ENCODE measurements around the gene NKD1.

The NKD1 gene

DNA sequence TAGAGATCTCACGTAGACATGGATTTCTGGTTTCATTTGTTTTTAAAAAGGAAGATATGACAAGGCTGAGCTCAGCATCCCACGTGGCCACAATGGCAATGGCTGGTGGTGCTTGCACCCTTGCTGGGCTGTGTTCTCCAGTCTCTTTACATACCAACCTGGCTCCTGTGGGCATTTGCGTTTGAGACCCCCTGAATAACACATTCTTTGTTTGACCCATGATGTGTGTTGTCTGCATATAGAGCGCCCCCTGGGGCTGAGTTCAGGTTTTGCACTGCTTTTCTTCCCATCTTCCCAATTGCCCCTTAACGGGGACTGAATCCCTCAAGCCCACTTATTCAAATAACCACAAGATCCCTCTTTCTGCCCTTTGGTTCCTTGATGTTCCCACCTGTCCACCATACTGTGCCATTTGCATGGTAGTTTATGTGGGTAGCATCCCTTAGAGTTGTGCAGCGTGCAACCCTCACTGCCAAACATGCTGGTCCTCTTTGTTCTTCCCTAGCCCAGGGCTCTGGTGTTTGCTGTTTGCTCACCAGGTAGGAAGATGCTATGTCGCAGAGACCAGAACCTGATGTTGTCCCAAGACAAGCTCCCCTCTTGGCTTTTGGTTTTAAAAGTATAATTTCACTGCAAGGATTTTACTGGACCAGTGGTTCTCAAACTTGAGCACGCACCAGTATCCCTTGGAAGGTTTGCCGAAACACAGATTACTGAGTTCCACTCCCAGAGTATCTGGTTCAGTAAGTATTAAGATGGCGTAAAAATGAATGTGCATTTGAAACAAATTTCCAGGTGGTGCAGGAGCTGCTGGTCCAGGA, 38.5 kb upstream of the NKD1 start:
- no peaks in the 10 kb centered on the region for H3K9me3 Mint-ChIP-seq
- peak; percentile 9 for DNase-seq (ENCODE audit: low spot score)
- H3K4me1 Mint-ChIP-seq (ENCODE audit: low read depth): no peaks in the 10 kb centered on the region
- no peaks in the 10 kb centered on the region for H3K36me3 Mint-ChIP-seq (ENCODE audit: low read depth)
- no peak overlapping the region for H3K4me3 Mint-ChIP-seq
- H3K27ac Mint-ChIP-seq: no peak overlapping the region
- H3K27me3 Mint-ChIP-seq (ENCODE audit: low read depth): peaks cover 7% of the 10 kb centered on the region

DNA sequence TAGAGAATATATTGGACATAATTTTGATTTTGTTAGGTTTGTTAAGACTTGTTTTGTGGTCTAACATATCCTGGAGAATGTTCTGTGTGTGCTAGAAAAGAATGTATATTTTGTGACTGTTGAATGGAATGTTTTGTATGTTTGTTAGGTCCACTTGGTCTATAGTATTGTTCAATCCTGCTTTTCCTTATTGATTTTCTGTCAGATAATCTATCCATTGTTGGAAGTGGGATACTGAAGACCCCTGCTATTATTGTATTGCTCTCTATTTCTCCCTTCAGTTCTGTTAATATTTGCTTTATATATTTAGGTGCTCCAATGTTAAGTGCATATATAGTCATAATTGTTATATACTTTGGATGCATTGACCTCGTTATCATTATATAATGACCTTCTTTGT, 33.0 kb upstream of the NKD1 start:
- no peak overlapping the region for H3K4me3 Mint-ChIP-seq
- H3K27me3 Mint-ChIP-seq (ENCODE audit: low read depth): peaks cover 19% of the 10 kb centered on the region
- H3K4me1 Mint-ChIP-seq (ENCODE audit: low read depth): no peaks in the 10 kb centered on the region
- H3K9me3 Mint-ChIP-seq: peaks cover 19% of the 10 kb centered on the region
- peaks cover 3% of the 10 kb centered on the region for H3K36me3 Mint-ChIP-seq (ENCODE audit: low read depth)
- H3K27ac Mint-ChIP-seq: no peak overlapping the region
- no peak for DNase-seq (ENCODE audit: low spot score)

DNA sequence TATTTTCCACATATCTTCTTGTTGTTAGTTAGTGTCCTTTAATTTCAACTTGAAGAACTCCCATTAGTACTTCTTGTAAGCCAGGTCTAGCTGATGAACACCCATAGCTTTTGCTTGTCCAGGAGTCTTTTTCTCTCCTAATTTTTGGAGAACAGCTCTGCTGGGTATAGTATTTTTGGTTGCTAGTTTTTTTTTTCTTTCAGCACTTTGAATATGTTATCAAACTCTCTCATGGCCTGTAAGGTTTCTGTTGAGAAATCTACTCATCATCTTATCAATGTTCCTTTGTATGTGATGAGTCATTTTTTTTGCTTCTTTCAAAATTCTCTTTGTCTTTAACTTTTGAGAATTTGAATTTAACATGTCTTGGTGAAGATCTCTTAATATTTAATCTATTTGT, 31.8 kb upstream of the NKD1 start:
- Mint-ChIP-seq H3K36me3 (ENCODE audit: low read depth) (peaks cover 3% of the 10 kb centered on the region), H3K27ac (no peak overlapping the region), H3K4me3 (no peak overlapping the region), H3K4me1 (ENCODE audit: low read depth) (no peaks in the 10 kb centered on the region), H3K27me3 (ENCODE audit: low read depth) (peaks cover 28% of the 10 kb centered on the region), H3K9me3 (peaks cover 19% of the 10 kb centered on the region)
- DNase-seq (ENCODE audit: low spot score): no peak

DNA sequence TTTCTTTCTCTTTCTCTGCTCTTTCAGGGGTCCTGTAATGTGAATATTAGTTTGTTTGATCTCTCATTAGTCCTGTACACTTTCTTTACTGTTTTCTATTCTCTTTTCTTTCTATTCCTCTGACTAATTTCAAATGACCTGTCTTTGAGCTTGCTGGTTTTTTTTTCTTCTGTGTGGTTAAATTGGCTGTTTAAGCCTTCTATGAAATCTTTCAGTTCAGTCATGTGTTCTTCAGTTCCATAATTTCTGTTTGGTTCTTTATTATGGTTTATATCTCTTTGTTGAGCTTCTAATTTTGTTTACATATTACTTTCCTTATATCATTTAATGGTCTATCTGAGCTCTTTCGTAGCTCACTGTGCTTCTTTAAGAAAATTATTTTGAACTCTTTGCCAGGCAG, 31.3 kb upstream of the NKD1 start:
- Mint-ChIP-seq H3K9me3 (peaks cover 19% of the 10 kb centered on the region), H3K4me3 (no peak overlapping the region), H3K27ac (no peak overlapping the region), H3K4me1 (ENCODE audit: low read depth) (no peaks in the 10 kb centered on the region), H3K27me3 (ENCODE audit: low read depth) (peaks cover 28% of the 10 kb centered on the region), H3K36me3 (ENCODE audit: low read depth) (peaks cover 3% of the 10 kb centered on the region)
- no peak for DNase-seq (ENCODE audit: low spot score)

DNA sequence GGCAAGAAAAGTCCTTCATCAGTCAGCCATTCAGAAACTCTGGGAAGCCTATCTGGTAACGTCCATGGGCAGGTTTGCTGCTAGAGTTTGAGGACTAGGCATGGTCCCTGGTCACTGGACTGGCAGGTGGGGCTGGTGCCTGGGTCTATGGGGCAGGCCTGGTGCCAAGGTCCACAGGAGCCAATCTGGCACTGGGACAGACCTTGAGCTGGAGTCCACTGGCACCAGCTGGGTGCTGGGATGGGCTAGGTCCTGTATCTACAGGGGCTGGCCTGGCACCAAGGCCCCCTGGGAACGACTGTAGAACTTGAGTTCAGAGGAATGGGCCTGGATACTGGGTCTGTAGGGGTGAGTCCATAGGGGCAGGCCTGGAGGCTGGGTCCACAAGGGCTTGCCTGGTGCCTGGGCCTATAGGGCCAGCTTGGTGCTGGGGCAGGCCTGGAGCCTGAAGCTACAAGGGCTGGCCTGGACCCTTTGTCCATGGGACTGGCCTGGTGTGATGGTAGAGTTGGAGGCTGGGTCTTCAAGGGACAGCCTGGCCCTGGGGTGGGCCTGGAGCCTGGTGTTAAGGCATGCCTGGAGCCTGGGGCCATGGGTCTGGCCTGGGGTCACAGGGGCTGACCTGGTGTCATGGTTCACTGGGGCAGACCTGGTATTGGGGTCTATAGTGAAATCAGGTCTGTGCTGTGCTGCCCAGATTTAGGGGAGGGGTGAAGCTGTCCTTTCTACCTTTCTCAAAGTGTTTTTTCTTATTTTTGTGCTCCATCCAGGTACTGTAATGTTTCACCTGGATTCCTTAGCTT, 30.5 kb upstream of the NKD1 start:
- no peak for DNase-seq (ENCODE audit: low spot score)
- Mint-ChIP-seq H3K4me1 (ENCODE audit: low read depth) (no peaks in the 10 kb centered on the region), H3K27me3 (ENCODE audit: low read depth) (peaks cover 24% of the 10 kb centered on the region), H3K27ac (no peak overlapping the region), H3K4me3 (no peak overlapping the region), H3K36me3 (ENCODE audit: low read depth) (peaks cover 3% of the 10 kb centered on the region), H3K9me3 (peaks cover 19% of the 10 kb centered on the region)

DNA sequence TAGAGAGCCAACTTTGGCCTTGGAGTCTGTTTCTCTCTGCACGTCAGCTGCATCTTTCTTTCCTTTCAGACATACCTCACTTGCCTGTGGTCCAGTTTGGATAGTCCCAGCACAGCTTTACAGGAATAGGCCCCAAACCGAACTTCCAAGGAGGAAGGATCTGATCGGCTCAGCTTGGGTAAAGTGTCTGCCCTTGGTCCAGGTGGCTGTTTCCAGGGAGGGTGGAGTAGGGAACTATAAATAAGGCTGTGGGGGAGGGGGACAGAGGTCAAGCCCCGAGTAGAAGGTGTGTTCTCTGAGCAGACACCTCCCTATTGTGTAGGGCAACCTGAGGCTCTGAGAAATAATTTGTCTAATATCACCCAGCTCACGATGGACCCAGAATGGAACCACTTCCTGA, 29.2 kb upstream of the NKD1 start:
- H3K4me1 Mint-ChIP-seq (ENCODE audit: low read depth): no peaks in the 10 kb centered on the region

DNA sequence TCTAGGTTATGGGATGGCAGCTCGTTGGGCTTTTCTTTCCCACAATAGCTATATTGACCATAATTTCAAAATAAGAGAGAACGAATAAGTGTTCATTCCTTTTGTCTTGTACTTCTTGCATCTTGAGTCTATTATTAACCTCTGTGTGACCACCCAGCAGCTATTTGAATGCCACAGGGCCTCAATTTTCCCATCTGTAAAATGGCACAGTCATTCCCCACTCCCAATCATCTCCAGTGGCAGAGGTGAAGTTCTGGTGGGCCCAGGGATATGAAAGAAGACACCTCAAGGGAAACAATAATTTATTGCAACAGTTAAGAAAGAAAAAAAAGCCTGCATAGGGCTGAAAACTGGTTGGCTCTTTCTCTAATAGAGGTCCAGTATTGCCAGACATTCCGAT, 28.6 kb upstream of the NKD1 start:
- Mint-ChIP-seq H3K4me1 (ENCODE audit: low read depth) (no peaks in the 10 kb centered on the region), H3K36me3 (ENCODE audit: low read depth) (peaks cover 3% of the 10 kb centered on the region), H3K9me3 (peaks cover 19% of the 10 kb centered on the region), H3K27me3 (ENCODE audit: low read depth) (peaks cover 23% of the 10 kb centered on the region), H3K27ac (no peak overlapping the region), H3K4me3 (no peak overlapping the region)
- DNase-seq (ENCODE audit: low spot score): no peak

More for the DNA sequence above, 29.2 kb upstream of the NKD1 start:
- Mint-ChIP-seq H3K9me3 (peaks cover 19% of the 10 kb centered on the region), H3K27me3 (ENCODE audit: low read depth) (peaks cover 24% of the 10 kb centered on the region), H3K27ac (no peak overlapping the region), H3K36me3 (ENCODE audit: low read depth) (peaks cover 3% of the 10 kb centered on the region), H3K4me3 (no peak overlapping the region)
- no peak for DNase-seq (ENCODE audit: low spot score)

DNA sequence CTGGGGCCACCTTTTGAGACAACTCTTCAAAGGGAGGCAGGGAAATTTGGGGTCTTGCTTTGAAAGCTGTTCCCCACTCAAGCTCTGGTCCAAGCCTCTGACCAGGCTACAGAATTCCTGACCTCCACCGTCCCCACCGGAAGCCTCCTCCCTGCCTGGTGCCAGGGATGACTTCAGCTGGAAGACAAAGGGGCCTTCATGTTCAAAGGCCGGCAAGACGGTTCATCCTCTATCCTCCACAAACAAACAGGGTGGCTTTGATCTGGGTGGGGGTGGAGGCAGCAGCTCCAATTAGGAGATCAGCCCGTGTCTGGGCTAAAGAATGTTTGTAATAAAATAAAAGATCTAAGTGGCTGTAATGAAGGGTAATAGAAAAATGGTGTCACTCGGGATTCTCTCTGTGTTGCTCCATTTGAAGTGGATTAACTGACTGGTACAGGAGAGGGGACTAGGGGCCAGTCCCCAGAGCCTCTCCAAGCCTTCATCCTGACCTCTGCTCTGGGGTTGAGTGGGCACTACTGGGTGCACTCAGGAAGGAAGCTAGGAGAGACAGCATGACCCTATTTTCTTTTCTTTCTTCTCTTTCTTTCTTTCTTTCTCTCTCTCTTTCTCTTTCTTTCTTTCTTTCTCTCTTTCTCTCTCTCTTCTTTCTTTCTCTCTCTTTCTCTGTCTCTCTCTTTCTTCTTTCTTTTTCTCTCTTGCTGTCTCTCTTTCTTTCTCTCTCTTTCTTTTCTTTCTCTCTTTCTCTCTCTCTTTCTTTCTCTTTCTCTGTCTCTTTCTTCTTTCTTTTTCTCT, 27.5 kb upstream of the NKD1 start:
- Mint-ChIP-seq H3K4me1 (ENCODE audit: low read depth) (no peaks in the 10 kb centered on the region), H3K9me3 (peaks cover 16% of the 10 kb centered on the region), H3K27ac (no peak overlapping the region), H3K4me3 (no peak overlapping the region), H3K36me3 (ENCODE audit: low read depth) (peaks cover 3% of the 10 kb centered on the region), H3K27me3 (ENCODE audit: low read depth) (peaks cover 19% of the 10 kb centered on the region)
- DNase-seq (ENCODE audit: low spot score): no peak

DNA sequence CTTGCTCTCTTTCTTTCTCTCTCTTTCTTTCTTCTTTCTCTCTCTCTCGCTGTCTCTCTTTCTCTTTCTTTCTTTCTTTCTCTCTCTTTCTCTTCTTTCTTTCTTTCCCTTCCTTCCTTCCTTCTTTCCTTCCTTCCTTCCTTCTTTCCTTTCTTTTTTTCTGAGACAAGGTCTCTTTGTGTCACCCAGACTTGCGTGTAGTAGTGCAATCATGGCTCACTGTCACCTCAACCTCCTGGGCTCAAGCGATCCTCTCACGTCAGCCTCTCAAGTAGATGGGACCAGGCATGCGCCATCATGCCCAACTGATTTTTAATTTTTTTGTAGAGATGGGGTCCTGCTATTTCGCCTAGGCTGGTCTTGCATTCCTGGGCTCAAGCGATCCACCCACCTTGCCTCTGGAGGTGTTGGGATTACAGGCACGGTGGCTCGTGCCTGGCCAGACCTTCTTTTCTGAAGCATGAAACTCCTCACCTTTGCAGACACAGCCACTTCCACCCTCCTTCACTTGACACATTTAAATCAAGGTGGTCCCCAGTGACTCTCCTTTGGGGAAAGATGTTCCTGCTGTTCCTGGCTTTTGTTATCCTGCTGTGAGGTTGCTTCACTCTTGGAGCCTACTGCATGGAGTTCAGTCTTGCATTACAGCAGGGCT, 26.8 kb upstream of the NKD1 start:
- Mint-ChIP-seq H3K4me3 (no peak overlapping the region), H3K27me3 (ENCODE audit: low read depth) (peaks cover 16% of the 10 kb centered on the region), H3K9me3 (peaks cover 15% of the 10 kb centered on the region), H3K27ac (no peak overlapping the region), H3K36me3 (ENCODE audit: low read depth) (peaks cover 3% of the 10 kb centered on the region), H3K4me1 (ENCODE audit: low read depth) (no peaks in the 10 kb centered on the region)
- no peak for DNase-seq (ENCODE audit: low spot score)

DNA sequence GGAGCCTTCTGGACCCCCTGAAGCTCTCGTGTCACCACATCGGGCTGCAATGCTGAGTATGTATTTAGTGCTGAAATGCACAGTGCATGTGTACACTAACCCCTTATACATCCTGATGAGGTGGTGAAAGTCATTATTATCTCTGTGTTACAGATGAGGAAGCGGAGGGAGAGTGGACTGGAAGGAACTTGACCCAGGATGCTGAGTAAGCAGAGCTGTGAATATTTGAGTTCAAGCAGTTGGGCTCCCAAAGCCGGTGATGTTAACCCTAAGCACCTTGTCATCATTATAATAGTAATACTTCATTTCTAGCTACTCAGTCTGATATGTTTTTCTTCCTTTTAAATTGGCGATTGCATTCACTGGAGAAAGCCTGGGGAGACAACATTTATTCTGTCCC, 25.9 kb upstream of the NKD1 start:
- Mint-ChIP-seq H3K9me3 (peaks cover 5% of the 10 kb centered on the region), H3K27ac (no peak overlapping the region), H3K4me3 (no peak overlapping the region), H3K36me3 (ENCODE audit: low read depth) (no peaks in the 10 kb centered on the region), H3K27me3 (ENCODE audit: low read depth) (peaks cover 11% of the 10 kb centered on the region), H3K4me1 (ENCODE audit: low read depth) (no peaks in the 10 kb centered on the region)
- DNase-seq (ENCODE audit: low spot score): no peak

DNA sequence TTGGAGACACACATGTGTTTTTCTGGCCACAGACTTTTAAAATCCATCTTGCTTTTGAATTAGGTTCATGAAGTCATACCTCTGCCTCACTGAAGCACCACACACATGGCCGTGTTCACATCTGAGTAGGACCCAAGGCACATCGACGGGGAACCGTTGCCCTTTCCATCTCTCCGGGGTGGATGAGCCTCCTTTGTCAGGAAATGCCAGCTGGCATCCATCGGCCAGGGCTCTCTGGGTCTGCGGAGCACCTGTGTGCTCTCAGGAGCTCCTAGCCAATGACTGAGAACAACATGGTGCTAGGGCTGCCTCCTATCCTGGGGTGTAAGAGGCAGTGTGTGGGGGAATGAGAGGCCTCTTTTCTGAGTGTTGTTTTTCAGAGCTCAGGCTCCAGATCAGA, 24.5 kb upstream of the NKD1 start:
- DNase-seq (ENCODE audit: low spot score): no peak
- peaks cover 14% of the 10 kb centered on the region for H3K27me3 Mint-ChIP-seq (ENCODE audit: low read depth)
- no peaks in the 10 kb centered on the region for H3K4me1 Mint-ChIP-seq (ENCODE audit: low read depth)
- no peaks in the 10 kb centered on the region for H3K36me3 Mint-ChIP-seq (ENCODE audit: low read depth)
- H3K27ac Mint-ChIP-seq: no peak overlapping the region
- peaks cover under 1% of the 10 kb centered on the region for H3K9me3 Mint-ChIP-seq
- H3K4me3 Mint-ChIP-seq: no peak overlapping the region

DNA sequence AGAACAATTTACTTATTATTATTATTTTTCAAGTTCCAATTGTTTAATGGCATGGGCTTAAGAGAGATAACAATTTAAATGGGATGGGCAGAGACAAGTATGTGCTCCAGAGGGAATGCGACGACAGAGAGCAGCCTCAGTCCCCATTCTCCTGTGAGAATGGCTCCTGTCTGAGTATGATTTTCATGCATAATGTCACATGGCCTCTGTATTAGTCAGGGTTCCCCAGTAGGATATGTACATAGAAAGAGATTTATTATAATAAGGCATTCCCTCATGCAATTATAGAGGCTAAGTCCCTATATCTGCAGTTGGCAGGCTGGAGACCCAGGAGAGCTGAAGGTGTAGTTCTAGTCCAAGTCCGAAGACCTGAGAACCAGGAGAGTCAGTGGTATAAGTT, 22.9 kb upstream of the NKD1 start:
- Mint-ChIP-seq H3K27me3 (ENCODE audit: low read depth) (peaks cover 17% of the 10 kb centered on the region), H3K27ac (no peak overlapping the region), H3K4me1 (ENCODE audit: low read depth) (no peaks in the 10 kb centered on the region), H3K36me3 (ENCODE audit: low read depth) (no peaks in the 10 kb centered on the region), H3K9me3 (peaks cover 15% of the 10 kb centered on the region), H3K4me3 (no peak overlapping the region)
- no peak for DNase-seq (ENCODE audit: low spot score)

DNA sequence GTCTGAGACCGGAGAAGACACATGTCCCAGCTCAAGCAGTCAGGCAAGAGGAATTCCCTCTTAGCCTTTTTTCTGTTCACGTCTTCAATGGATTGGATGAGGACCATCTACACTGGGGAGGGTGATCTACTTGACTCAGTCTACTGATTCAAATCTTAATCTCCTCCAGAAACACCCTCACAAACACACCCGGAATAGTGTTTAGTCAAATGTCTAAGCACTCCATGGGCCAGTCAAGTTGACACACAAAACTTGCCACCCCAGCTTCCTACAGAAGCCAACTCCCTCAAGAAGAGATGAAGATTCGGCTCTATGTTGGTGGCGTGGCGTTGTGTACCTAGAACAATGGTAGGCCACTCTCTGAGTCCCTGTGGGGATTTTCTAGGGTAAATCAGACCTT, 22.5 kb upstream of the NKD1 start:
- H3K27ac Mint-ChIP-seq: no peak overlapping the region
- H3K27me3 Mint-ChIP-seq (ENCODE audit: low read depth): peaks cover 15% of the 10 kb centered on the region
- no peak for DNase-seq (ENCODE audit: low spot score)
- no peak overlapping the region for H3K4me3 Mint-ChIP-seq
- H3K36me3 Mint-ChIP-seq (ENCODE audit: low read depth): no peaks in the 10 kb centered on the region
- no peaks in the 10 kb centered on the region for H3K4me1 Mint-ChIP-seq (ENCODE audit: low read depth)
- H3K9me3 Mint-ChIP-seq: peaks cover 17% of the 10 kb centered on the region

All from T-helper 2 cell treated with Interferon-gamma antibody and Interleukin-4, amounts not matched to agents 5 μg/mL and 100 μg/mL, for 36 hours (primary cell).